Measurements from ENCODE around the gene KIAA1671. TPM values are rescaled to one million over a fixed set of nuclear protein-coding genes. Genes with fewer than 3 reads are reported as not detected.

Gene KIAA1671
- total and polyA plus RNA-seq, 2 donors (not counting 1 experiment from before 2014, with no cell fraction given): 0.01 to 0.02 TPM

DNA sequence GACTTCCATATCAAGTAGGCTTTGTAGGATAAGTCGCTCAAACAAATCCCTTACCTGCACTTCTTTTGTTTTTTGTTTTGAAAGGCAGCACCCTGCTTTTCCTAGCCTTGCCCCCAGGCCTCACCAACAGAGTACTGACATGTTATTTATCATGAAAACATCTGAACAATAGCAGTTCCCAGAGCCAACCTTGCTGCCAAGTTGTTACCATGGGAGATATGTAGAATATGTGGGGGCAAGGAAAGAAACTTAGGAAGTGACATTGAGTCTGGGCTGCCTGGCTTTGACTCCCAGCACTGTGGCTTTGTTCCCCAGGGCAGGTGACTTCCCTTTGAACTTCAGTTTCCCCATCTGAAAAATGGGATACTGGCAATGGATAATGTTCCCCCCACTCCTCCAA is 193.8 kb downstream of the KIAA1671 start:
- no CpG with 5 or more reads among the region's 1 CpG for WGBS (ENCODE audit: insufficient coverage)
- no peaks in the 10 kb centered on the region for H3K36me3 ChIP-seq (replicated peaks in 1 of 2; ENCODE audit: control extremely low read depth in 1 of 2, control insufficient read depth in 1 of 2, extremely low read depth in 1 of 2, insufficient read depth in 2 of 2, low read length in 1 of 2)
- CTCF ChIA-PET: no interaction called here
- Mint-ChIP-seq H3K27ac (no peak overlapping the region), H3K4me1 (no peaks in the 10 kb centered on the region), H3K27me3 (peaks cover 4% of the 10 kb centered on the region), H3K9me3 (ENCODE audit: insufficient read depth) (no peaks in the 10 kb centered on the region), H3K4me3 (no peak overlapping the region)
- TF ChIP-seq, protein P1, sequence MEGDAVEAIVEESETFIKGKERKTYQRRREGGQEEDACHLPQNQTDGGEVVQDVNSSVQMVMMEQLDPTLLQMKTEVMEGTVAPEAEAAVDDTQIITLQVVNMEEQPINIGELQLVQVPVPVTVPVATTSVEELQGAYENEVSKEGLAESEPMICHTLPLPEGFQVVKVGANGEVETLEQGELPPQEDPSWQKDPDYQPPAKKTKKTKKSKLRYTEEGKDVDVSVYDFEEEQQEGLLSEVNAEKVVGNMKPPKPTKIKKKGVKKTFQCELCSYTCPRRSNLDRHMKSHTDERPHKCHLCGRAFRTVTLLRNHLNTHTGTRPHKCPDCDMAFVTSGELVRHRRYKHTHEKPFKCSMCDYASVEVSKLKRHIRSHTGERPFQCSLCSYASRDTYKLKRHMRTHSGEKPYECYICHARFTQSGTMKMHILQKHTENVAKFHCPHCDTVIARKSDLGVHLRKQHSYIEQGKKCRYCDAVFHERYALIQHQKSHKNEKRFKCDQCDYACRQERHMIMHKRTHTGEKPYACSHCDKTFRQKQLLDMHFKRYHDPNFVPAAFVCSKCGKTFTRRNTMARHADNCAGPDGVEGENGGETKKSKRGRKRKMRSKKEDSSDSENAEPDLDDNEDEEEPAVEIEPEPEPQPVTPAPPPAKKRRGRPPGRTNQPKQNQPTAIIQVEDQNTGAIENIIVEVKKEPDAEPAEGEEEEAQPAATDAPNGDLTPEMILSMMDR (IDR thresholded peaks at IDR 0.05): no peak
- TF ChIP-seq EZH2 (IDR thresholded peaks at IDR 0.05; ENCODE audit: borderline replicate concordance, insufficient read depth, low read depth, low read length, poor library complexity, severe bottlenecking): no peak
- H3K9me3 ChIP-seq (ENCODE audit: control extremely low read depth in 1 of 3, control insufficient read depth in 2 of 3, insufficient read depth in 1 of 3, low read length in 2 of 3): no peaks in the 10 kb centered on the region
- H3K4me1 ChIP-seq (ENCODE audit: control insufficient read depth in 2 of 2, insufficient read depth in 2 of 2, low read length in 2 of 2): no peaks in the 10 kb centered on the region
- H2AFZ ChIP-seq (ENCODE audit: insufficient read depth, low read depth, low read length, poor library complexity, severe bottlenecking): no peak overlapping the region
- no peak for ATAC-seq (ENCODE audit: low read depth)
- POLR2A ChIA-PET: no interaction called here
- DNase-seq: no peak
- intact Hi-C loops (cut with micrococcal nuclease): no loop called here
- no peak overlapping the region for H3K4me2 ChIP-seq (replicated peaks; ENCODE audit: low read depth, low read length, poor library complexity, severe bottlenecking)
- no peaks in the 10 kb centered on the region for H3K79me2 ChIP-seq (ENCODE audit: control insufficient read depth, insufficient read depth, low read length)
- H3K27ac ChIP-seq (ENCODE audit: low read length in 2 of 2): no peak overlapping the region
- H3K27me3 ChIP-seq (replicated peaks in 1 of 4; ENCODE audit: control extremely low read depth in 1 of 4, control insufficient read depth in 3 of 4, insufficient read depth in 4 of 4, low read length in 3 of 4): peaks cover 0 to 3% (median 0%) of the 10 kb centered on the region in 4 experiments
- no peak overlapping the region for H3K9ac ChIP-seq (ENCODE audit: low read length)
- H4K20me1 ChIP-seq (ENCODE audit: control insufficient read depth, insufficient read depth, low read length, poor library complexity, severe bottlenecking): no peaks in the 10 kb centered on the region
- H3K4me3 ChIP-seq (ENCODE audit: control extremely low read depth in 1 of 5, extremely low read depth in 1 of 5, insufficient read depth in 1 of 5, low read depth in 2 of 5, low read length in 4 of 5): no peak overlapping the region

DNA sequence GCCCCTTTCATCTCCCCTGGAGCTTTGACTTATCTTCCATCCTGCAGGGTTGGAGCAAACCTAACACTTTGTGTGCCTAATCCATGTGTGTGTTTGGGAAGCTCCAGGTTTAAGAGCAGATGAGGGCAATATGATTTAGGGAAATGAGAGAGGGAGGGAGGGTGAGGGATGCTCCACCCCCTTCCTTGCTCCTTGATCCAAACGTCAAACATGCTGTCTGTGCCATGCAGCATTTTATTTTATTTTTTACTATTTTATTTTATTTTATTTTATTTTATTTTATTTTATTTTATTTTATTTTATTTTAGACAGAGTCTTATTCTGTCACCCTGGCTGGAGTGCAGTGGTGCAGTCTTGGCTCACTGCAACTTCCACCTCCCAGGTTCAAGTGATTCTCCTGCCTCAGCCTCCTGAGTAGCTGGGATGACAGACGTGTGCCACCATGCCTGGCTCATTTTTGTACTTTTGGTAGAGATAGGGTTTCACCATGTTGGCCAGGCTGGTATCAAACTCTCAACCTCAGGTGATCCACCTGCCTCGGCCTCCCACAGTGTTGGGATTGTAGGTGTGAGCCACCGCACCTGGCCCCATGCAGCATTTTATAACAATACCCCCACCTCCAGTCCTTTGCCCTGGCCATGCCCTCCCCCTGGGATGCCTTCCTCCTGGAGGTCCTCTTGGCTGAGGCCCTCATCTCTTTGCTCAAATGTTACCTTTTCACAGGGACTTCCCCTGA is 194.6 kb downstream of the KIAA1671 start:
- 40% methylated on average over 3 of the region's 4 CpGs for WGBS (ENCODE audit: insufficient coverage)
- no peak for DNase-seq
- no peak for TF ChIP-seq EZH2 (IDR thresholded peaks at IDR 0.05; ENCODE audit: borderline replicate concordance, insufficient read depth, low read depth, low read length, poor library complexity, severe bottlenecking)
- TF ChIP-seq, protein P1 (IDR thresholded peaks at IDR 0.05): no peak
- ChIA-PET POLR2A (no interaction called here), CTCF (no interaction called here)
- no peak overlapping the region for H2AFZ ChIP-seq (ENCODE audit: insufficient read depth, low read depth, low read length, poor library complexity, severe bottlenecking)
- no peaks in the 10 kb centered on the region for H3K9me3 Mint-ChIP-seq (ENCODE audit: insufficient read depth)
- H3K9ac ChIP-seq (ENCODE audit: low read length): no peak overlapping the region
- no peak overlapping the region for H3K27ac ChIP-seq (ENCODE audit: low read length in 2 of 2)
- ATAC-seq (ENCODE audit: low read depth): no peak
- peaks cover 0 to 1% (median 0%) of the 10 kb centered on the region in 4 experiments for H3K27me3 ChIP-seq (replicated peaks in 1 of 4; ENCODE audit: control extremely low read depth in 1 of 4, control insufficient read depth in 3 of 4, insufficient read depth in 4 of 4, low read length in 3 of 4)
- H3K4me1 ChIP-seq (ENCODE audit: control insufficient read depth in 2 of 2, insufficient read depth in 2 of 2, low read length in 2 of 2): no peaks in the 10 kb centered on the region
- H3K36me3 ChIP-seq (replicated peaks in 1 of 2; ENCODE audit: control extremely low read depth in 1 of 2, control insufficient read depth in 1 of 2, extremely low read depth in 1 of 2, insufficient read depth in 2 of 2, low read length in 1 of 2): no peaks in the 10 kb centered on the region
- intact Hi-C loops (cut with micrococcal nuclease): no loop called here
- H3K27me3 Mint-ChIP-seq: peaks cover 4% of the 10 kb centered on the region
- no peak overlapping the region for H3K4me2 ChIP-seq (replicated peaks; ENCODE audit: low read depth, low read length, poor library complexity, severe bottlenecking)
- H4K20me1 ChIP-seq (ENCODE audit: control insufficient read depth, insufficient read depth, low read length, poor library complexity, severe bottlenecking): no peaks in the 10 kb centered on the region
- H3K4me3 Mint-ChIP-seq: no peak overlapping the region
- H3K4me1 Mint-ChIP-seq: no peaks in the 10 kb centered on the region
- no peak overlapping the region for H3K27ac Mint-ChIP-seq
- no peak overlapping the region for H3K4me3 ChIP-seq (ENCODE audit: control extremely low read depth in 1 of 5, extremely low read depth in 1 of 5, insufficient read depth in 1 of 5, low read depth in 2 of 5, low read length in 4 of 5)
- H3K79me2 ChIP-seq (ENCODE audit: control insufficient read depth, insufficient read depth, low read length): no peaks in the 10 kb centered on the region
- H3K9me3 ChIP-seq (ENCODE audit: control extremely low read depth in 1 of 3, control insufficient read depth in 2 of 3, insufficient read depth in 1 of 3, low read length in 2 of 3): no peaks in the 10 kb centered on the region
